Measurements from ENCODE around the gene PSTPIP2.

DNA sequence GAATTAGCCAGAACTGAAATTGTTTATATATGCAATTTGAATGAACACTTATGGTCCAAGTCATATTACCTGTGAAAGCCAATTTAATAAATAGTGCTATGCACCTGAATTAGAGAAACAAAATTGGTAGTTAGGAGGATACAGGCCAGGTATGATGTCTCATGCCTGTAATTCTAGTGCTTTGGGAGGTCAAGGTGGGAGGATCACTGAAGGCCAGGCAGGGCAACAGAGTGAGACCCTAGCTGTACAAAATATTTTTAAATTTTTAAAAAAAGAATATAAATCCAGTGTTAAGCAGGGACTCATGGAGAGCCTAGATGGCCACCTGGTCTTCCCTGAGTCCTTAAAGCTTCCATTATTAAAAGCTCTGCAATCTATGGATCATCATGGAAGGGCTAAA is 7.3 kb upstream of the PSTPIP2 start:
- TF ChIP-seq POLR2AphosphoS5 (IDR thresholded peaks at IDR 0.05), result no peak
- TF ChIP-seq, protein P1, sequence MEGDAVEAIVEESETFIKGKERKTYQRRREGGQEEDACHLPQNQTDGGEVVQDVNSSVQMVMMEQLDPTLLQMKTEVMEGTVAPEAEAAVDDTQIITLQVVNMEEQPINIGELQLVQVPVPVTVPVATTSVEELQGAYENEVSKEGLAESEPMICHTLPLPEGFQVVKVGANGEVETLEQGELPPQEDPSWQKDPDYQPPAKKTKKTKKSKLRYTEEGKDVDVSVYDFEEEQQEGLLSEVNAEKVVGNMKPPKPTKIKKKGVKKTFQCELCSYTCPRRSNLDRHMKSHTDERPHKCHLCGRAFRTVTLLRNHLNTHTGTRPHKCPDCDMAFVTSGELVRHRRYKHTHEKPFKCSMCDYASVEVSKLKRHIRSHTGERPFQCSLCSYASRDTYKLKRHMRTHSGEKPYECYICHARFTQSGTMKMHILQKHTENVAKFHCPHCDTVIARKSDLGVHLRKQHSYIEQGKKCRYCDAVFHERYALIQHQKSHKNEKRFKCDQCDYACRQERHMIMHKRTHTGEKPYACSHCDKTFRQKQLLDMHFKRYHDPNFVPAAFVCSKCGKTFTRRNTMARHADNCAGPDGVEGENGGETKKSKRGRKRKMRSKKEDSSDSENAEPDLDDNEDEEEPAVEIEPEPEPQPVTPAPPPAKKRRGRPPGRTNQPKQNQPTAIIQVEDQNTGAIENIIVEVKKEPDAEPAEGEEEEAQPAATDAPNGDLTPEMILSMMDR (IDR thresholded peaks at IDR 0.05 in 8 of 11, conservative IDR thresholded peaks at IDR 0.05 in 3 of 11), result no peak

Data from spleen (tissue), 7 donors.